GM18868 (cell line): Measurements from ENCODE around the gene MEAK7.

ENCODE experiments used
- ATAC-seq: cut with Tn5 transposase; IDR thresholded peaks from one replicate; pipeline ENCODE4 v1.9.1; 2021; ENCODE audit warnings: mild to moderate bottlenecking, moderate library complexity; ENCODE audit not compliant: unreplicated experiment

The MEAK7 gene

DNA sequence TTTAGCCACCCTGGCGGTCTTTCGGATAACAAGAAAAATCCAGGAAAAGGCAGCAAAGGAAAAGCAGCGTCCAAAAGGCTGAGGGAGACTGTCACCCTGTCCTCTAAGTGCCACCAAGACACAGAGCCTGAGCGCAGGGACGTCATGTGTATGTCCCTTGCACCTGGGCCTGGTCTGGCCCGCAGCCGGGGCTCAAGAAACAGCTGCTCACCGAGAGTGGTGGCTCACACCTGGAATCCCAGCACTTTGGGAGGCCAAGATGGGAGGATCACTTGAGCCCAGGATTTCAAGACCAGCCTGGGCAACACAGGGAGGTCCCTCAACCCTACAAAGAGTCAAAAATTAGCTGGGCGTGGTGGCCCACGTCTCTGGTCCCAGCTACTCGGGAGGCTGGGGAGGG is 9.2 kb upstream of the MEAK7 start:
- no peak for ATAC-seq

DNA sequence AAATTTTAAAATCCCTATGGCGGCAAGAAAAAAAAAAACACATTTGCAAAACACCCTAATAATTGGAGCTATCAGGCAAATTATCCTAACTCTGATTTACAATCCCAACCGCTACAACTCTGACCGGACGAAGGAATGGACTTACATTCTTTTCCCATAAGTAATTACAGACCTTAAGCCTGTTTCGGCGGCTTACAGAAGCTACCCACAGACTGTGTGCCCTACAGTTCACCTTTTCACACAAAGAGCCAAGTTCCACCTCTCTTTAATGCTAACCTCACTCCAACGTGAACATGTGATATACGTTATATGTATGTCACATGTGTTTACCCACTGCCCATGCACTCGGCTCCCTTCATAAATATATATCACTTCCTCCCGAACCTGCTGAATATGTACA is 8.7 kb upstream of the MEAK7 start:
- ATAC-seq = no peak

DNA sequence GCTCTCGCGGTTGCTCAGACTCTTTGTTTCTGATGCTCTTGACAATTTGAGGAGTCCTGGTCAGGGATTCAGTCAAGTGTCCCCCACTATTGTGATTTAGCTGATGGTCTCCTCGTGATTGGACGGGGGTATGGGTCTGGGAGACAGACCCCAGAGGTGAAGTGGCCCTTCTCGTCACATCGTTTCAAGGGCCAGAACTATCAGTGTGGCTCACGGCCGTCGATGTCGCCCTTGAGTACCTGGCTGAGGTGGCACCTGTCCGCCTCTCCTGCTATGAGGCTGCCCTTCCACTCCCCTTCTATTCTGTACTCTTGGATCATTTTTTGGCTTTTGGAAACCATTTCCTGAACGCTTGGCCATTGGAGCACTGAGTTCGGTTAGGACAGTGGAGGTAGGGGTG is 7.4 kb upstream of the MEAK7 start:
- ATAC-seq = no peak

DNA sequence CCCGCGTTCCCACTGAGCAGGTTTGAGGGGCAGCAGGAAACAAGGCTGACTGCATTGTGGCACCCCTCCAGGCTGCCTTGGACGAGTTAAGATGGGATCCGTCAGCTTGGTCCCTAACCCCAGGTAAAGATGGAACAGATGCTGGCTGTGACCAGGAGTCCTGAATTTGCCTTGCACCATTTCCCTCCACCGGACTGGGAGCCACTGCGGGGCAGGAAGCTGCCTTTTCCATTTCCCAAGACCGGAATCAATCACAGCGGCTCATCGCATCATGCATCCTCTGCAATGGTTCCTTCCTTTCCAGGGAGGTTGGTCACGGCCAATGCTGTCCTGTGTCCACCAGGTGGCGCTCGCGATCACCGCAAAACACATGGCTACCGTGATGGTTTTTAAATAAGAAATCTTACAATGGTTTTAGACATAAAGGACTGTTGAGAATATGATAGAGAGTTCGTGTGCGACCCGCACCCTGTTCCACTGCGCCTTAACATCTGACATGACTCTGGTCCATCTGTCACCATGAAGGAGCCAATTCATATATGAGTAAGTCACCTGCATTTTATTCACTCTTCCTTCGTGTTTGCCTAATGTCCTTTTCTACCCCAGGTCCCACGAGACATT is 6.8 kb upstream of the MEAK7 start:
- ATAC-seq = no peak

DNA sequence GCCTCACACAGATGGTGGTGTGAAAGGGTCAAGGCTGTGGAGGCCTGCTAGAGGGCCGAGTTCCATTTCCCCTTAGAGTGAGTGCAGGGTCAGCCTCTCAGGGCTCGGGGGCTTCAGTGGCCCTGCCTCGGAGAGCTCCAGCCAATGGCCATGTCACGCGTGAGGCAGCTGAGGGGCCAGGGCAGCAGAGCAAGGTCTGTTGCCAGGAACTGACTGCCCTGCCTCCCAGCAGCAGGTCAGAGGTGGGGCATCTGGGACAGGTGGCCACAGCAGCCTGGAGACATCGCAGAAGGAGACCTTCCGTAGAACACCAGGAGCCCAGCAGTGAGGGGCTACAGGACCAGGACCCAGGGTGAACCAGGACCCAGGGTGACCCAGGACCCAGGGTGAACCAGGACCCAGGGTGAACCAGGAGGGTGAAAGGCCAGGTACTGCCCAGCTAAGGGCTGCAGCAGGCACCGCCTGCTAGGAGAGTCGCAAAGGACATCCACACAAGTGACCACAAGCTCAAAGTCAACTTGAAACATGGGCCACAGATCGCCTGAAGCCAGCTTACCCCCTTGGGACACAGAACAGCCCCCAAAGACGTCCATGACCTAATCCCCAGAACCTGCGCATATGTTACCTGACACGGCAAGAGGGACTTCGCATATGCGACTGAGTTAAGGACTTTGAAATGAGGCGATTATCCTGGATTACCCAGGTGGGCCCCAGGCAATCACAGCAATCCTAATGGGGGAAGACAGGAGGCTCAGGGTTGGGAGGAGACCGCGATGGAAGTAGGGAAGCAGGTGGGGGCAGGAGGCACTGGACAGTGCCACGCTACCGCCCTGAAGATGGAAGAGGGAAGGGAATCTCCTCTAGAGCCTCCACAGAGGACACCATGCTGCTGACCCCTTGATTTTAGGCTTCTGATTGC is 4.8 kb upstream of the MEAK7 start:
- ATAC-seq = no peak

DNA sequence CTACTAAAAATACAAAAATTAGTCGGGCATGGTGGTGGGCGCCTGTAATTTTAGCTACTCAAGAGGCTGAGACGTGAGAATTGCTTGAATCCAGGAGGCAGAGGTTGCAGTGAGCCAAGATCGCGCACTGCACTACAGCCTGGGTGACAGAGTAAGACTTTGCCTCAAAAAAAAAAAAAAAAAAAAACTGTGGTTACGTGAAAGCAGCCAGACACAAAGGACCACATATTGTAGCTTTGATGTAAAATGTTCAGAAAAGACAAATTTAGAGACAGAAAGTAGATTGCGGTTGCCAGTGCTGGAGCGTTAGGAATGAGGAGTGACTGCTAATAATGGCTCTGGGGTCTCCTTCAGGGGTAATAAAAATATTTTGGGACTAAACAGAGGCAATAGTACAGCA is 4.0 kb upstream of the MEAK7 start:
- ATAC-seq = no peak

DNA sequence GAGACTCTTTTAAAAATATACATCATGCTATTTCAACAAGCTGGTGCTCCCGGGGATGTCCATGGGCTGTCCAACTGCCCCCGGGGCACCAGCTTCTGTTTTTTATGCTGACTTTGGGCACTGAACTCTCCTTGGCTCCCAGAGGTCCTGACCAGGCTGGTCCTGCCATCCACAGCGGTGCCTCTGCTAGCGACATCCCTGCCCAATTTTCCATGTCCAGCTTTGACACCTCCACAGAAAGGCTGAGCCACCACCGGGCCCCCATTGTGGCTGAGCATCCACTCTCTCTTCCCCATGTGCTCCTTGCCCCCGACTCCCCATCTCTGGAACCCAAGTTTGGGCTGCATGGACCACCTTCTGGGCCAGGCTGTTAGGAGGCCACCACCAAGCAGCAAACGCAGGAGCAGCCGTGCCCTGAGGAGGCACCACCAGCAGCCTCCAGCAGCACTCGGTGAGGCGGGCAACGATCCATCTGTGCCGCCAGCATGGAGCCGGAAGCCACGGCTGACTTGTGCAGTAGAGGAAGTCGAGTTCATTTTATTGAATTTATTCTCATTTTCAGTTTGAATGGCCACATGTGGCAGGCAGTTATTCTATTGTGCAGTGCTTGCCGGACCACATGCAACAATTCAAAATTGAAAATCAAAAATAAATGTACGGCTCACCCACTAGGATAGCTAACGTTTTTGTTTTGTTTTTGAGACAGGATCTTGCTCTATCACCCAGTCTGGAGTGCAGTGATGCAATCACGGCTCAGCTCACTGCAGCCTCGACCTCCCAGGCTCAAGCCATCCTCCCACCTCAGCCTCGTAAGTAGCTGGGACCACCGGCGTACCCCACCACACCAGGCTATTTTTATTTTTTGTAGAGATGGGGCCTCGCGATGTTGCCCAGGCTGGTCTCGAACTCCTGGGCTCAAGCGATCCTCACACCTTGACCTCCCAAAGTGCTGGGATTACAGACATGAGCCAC is 2.8 kb upstream of the MEAK7 start:
- ATAC-seq = no peak

DNA sequence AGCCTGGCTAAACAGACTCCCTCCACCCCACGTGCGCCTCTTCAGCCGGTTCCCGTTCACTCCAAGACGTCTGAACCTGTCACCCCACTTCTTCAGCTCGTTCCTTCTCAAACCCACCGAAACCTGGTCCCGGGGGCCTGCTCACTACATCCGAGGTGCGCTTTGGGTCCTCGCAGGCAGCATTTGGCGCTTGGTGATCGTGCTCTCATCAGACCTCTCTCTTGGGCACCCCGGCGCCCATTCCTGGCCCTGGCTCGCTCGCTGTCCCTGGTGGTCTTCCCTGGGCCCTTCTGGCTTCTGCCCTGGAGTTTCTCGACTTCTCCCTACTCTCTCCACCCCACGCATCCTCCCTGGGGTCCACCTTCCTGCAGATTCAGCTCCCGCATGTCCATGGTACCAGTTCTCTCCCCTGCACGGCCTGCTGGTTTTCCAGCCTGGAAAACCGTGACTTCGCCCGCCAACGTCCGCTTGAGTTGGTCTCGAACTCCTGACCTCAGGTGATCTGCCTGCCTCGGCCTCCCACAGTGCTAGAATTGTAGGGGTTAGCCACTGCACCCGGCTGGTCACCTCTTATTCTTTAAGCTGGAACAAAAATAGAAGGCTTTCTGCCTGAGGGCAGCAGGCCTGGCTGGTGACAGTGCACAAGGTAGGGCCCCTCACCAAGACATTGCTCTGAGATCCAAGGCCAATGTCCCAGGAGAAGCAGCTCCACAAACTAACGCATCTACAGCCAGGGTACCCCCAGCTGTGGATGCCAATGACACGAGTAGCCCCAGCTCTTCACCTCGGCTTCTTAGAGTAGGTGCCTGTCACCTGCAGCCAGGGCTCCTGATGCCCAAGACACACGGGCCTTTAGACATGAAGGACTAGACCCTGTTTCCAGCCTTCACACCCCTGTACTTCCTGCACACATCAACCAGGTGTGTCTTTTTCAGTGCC is 1.1 kb upstream of the MEAK7 start:
- ATAC-seq = no peak

DNA sequence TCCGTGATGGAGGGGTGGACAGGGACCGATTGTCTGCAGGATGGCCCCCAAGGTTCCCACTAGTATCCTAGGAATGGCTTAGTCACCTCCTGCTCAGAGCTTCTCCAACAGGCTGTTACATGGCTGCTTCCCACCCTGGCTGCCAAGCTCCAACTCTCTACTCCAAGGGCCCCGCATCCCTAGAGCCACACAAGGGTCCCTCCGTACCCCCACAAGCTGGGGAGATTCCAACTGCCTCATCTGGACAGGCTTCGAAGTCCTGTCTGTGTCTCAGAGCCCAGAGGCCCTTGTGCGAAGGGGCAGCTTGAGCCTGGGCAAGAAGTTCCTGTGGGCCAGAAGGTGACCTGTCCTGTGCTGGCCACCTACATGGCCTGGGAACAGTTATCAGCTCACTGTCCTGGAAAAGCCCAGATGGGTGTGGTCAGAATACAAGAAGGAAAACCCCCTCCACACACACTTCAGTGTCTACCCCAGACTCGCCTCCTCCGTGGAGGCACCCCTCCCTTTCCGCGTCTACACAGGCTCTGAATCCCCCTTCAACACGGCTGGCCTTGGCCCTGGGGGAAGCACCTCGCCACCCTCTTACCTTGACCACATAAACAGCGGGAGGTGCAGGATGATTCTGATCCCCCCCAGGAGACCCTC is 586 bp downstream of the MEAK7 start:
- ATAC-seq = no peak

DNA sequence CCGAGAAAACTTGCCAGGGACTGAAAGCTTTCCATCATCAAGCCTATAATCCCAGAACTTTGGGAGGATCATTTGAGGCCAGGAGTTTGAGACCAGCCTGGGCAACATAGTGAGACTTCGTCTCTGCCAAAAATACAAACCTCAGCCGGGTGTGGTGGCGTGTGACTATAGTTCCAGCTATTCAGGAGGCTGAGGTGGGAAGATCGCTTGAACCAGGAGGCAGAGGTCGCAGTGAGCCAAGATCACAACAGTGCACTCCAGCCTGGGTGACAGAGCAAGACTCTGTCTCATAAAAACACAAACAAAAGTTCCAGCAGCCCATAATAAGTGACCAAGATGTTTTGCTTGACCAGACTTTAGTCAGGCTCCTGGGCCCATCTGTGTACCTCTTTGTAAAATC is 1.9 kb downstream of the MEAK7 start:
- no peak for ATAC-seq

DNA sequence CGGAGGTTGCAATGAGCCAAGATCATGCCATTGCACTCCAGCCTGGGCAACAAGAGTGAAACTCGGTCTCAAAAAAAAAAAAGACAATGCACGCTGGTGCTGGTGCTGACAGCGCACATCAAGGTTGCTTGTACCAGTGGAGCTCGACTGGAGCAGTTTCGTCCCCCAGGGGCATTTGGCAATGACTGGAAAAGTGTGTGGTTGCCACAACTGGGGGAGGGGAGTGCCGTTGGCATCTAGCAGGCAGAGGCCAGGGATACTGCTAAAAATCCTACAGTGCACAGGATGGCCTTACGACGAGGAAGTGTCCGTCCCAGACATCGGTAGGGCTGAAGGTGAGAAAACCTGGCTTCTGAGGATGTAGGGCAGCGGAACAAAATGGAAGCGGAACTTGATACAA is 2.4 kb downstream of the MEAK7 start:
- ATAC-seq = no peak

DNA sequence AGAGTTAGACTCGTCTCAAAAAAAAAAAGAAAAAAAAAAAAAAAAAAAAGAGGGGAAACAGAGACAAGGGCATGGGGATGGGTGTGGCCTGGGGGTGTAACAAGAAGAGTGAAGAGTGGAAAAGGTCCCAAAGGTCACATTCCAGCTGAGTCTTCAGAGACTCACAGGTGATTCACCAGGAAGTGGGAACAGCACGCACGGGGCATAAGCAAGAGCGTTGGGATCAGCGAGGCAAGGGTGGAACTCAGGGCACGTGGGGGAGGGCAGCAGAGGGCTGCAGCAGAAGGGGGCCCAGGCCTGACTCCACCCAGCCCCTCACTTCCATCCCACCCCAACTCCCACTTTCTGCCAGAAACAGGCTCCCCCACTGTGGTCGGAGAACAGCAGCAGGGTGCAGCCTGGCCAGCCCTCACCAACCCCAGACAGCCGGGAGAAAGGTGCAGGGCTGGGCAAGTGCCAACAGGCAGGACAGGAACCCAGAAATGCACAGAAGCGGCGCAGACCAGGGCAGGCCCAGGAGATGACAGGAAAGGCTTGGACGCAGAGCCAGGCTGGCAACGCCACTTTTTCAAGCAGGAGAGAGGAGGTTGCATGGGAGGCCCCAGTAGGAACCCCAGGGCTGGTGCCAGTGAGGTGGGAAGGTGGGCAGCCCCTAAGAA is 3.3 kb downstream of the MEAK7 start:
- no peak for ATAC-seq

DNA sequence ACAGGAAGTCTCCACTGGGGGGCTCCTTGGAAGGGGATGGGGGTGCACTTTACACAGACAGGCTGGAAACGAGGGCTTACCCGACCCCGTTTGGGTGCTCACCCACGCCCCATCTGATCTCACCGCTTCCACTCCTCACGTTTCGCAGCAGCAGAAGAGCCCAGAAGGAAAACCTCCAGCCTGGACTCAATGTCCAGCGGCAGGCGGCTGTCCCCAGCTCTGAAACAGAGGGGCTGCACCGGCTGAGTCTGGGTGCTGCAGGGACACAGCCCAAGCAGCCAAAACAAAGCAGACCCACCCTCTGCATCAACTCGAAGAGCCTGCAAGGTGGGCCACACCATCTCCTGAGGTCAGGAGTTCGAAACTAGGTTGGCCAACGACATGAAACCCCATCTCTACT is 3.9 kb downstream of the MEAK7 start:
- ATAC-seq = no peak

DNA sequence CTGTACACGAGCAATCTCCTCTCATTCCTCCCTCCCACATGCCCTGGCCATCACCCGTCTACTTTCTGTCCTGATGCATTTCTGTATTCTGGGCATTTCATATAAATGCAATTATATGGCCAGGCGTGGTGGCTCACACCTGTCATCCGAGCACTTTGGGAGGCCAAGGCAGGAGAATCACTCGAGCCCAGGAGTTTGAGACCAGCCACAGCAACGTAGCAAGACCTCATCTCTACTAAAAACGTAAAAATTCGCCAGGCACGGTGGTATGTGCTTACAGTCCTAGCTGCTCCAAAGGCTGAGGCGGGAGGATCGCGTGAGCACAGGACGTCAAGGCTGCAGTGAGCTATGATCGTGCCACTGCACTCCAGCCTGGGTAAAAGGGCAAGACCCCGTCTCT is 4.8 kb downstream of the MEAK7 start:
- no peak for ATAC-seq

DNA sequence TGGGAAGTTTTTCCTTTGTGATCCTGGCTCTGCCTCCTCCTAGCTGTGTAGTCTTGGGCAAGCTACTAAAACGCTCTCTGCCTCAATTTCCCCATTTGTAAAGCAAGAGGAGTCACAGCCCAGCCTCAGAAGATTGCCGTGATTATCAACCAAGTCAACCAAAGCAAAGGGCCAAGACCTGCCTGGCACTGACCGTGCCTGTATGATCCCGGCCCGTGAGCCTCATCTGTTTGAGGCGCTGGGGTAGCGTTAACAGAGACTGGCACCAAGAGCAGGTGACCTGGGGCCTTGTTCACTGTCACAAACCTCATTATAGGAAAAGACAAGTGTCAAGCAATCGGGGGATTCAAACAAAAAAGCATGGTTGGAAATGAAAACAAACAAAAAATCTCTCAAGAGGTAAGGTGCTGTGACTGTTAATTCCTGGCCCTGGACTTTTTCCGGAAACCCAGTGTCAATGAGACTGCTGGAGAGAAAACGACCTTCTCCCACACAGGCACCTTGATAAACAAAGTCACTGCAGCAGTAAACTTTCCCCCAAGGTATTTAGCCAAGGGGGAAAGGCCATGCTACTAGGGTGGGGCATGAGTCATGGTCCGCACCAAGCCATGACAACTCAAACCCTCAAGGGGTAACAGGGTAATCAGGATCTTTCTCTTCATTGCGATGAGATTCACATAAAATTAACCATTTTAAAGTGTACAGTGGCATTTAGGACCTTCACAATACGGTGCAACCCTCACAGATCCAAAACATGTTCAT is 5.4 kb downstream of the MEAK7 start:
- no peak for ATAC-seq

DNA sequence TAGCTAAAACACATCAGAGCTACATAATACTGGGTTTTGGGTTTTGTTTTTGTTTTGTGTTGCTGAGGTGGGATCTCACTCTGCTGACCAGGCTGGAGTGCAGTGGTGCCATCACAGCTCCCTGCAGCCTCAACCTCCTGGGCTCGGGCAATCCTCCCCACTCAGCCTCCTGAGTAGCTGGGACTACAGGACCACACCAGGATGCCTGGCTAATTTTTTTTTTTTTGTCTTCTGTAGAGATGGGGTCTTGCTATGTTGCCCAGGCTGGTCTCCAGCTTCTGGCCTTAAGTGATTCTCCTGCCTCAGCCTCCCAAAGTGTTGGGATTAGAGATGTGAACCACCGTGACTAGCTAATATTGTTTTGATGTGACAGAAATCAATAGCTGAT is 6.2 kb downstream of the MEAK7 start:
- no peak for ATAC-seq

DNA sequence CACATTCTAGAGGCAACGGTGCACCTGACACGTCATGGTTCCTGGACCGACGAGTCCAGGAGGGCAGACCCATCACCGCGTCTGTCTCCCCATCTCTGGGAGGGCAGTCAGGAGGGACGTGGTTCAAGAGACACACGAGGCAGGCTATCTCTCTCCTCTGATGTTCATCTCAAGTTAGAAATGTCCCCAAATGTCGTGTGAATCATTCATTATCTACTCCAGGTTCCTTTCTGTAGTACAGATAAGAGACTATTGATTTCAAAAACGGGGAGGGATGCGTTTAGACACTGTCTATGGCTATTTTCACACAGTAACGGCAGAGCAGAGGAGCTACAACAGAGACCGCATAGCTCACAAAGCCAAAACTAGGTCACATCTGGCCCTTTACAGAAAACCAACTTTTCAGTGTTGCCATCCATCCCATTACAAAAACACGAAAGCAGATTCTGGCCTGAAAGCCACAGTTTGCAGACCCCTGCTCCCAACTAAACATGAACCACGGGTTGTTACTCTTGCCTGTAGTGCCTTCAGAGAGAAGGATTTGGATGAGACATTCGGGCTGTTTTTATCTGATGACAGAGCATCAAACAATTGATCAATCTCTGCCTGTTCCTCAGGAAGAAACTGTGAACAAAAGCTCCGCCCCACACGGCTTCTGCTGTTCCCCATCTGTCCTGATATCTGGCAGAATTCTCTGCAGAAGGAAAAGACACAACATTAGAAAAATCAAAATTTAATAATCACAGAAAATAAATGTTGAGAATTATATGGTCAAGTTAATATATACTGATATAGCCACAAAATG is 6.8 kb downstream of the MEAK7 start:
- ATAC-seq = no peak

DNA sequence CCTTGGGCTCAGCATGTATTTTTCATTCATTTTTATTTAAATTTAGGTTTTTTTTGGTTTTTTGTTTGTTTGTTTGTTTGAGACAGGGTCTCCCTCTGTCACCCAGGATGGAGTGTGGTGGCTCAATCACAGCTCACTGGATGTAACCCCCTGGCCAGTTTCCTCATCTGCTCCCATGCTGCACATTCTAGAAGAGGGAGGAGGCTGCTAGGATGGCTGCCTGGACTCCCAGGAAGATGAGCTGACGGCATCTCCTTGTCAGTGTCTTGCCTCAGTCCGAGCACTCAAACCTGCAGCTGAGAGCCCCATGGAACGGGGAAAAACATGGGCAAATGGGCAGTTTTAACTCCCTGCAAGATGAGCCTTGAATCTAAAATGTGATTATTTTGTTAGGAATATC is 7.5 kb downstream of the MEAK7 start:
- no peak for ATAC-seq
